Astrocyte of the cerebellum (primary cell): ENCODE data around the gene WSCD1.

ENCODE experiments used
- DNase-seq: peaks from one replicate; pipeline ENCODE4 v3.0.0-alpha.2; 2011; ENCODE audit warnings: low read depth
- H3K4me3 ChIP-seq: 2 replicates; pipeline ENCODE4 v1.5.1; 2011; ENCODE audit warnings: mild to moderate bottlenecking, low read depth, low read length, moderate library complexity
- CTCF ChIP-seq: IDR thresholded peaks from 2 replicates; pipeline ENCODE4 v1.5.1; 2012; ENCODE audit warnings: low read length, low read depth, moderate library complexity, mild to moderate bottlenecking; ENCODE audit errors: missing control alignments
- in situ Hi-C: cut with HindIII; loops from 2 replicates; pipeline ENCODE4 v1.10.0; 2017; ENCODE audit warnings: low sequenced_read_pairs

The WSCD1 gene

GRCh38 chr17:6056104-6056503 lies 14.1 kb upstream of the WSCD1 start:
- in situ Hi-C loops = no loop called here
- TF ChIP-seq CTCF = no peak
- H3K4me3 ChIP-seq = no peak overlapping the region
- DNase-seq = no peak

- no peak overlapping the region for H3K4me3 ChIP-seq
- no peak for TF ChIP-seq CTCF
- in situ Hi-C loops = no loop called here
- no peak for DNase-seq
Observed at GRCh38 chr17:6057562-6057961, 12.6 kb upstream of the WSCD1 start.

GRCh38 chr17:6059406-6059805 lies 10.8 kb upstream of the WSCD1 start:
- DNase-seq = no peak
- in situ Hi-C loops = no loop called here
- no peak overlapping the region for H3K4me3 ChIP-seq
- no peak for TF ChIP-seq CTCF

GRCh38 chr17:6061290-6061689 lies 8.9 kb upstream of the WSCD1 start:
- in situ Hi-C loops = no loop called here
- TF ChIP-seq CTCF = no peak
- peak; percentile 38 for DNase-seq

GRCh38 chr17:6064868-6065267 lies 5.3 kb upstream of the WSCD1 start:
- in situ Hi-C loops = no loop called here
- no peak overlapping the region for H3K4me3 ChIP-seq
- no peak for TF ChIP-seq CTCF
- DNase-seq = no peak

More at GRCh38 chr17:6061290-6061689, 8.9 kb upstream of the WSCD1 start:
- no peak overlapping the region for H3K4me3 ChIP-seq

- in situ Hi-C loops = no loop called here
- H3K4me3 ChIP-seq = no peak overlapping the region
- no peak for TF ChIP-seq CTCF
- no peak for DNase-seq
Observed at GRCh38 chr17:6065351-6065750, 4.8 kb upstream of the WSCD1 start.
